Uterus (tissue), 4 donors: ENCODE data around the gene TMEM59L. TPM values are rescaled to one million over a fixed set of nuclear protein-coding genes. Genes with fewer than 3 reads are reported as not detected.

Experiments used
- DNase-seq, 2 donors: peaks; one replicate each; pipeline ENCODE4 v3.0.0-alpha.2; 2019 to 2020
- H3K27ac ChIP-seq, 2 donors: fragments of 200-600 bp; sonication (generic); 1 replicate in 1 of 2; 2 replicates in 1 of 2; pipeline ENCODE4 v1.5.1; 2016 to 2018
- H3K27me3 ChIP-seq, 2 donors: fragments of 200-600 bp; sonication (generic); one replicate each; pipeline ENCODE4 v1.5.1; 2018 to 2019; ENCODE audit warnings: control low read depth in 1 of 2
- H3K36me3 ChIP-seq, 2 donors: fragments of 200-600 bp; sonication (generic); one replicate each; pipeline ENCODE4 v1.5.1; 2019; ENCODE audit warnings: control low read depth in 1 of 2
- H3K4me1 ChIP-seq, 2 donors: fragments of 200-600 bp; sonication (generic); one replicate each; pipeline ENCODE4 v1.5.1; 2018 to 2019; ENCODE audit warnings: control low read depth in 1 of 2
- H3K4me3 ChIP-seq, 2 donors: fragments of 200-600 bp; sonication (generic); 1 replicate in 1 of 2; 2 replicates in 1 of 2; pipeline ENCODE4 v1.5.1; 2018 to 2019; ENCODE audit warnings: mild to moderate bottlenecking in 1 of 2
- H3K9me3 ChIP-seq, 2 donors: fragments of 200-600 bp; sonication (generic); one replicate each; pipeline ENCODE4 v1.5.1; 2019; ENCODE audit warnings: control low read depth in 1 of 2
- CTCF ChIP-seq, 4 experiments: fragments of 200-600 bp in 2 of 4; fragments of 450-650 bp in 2 of 4; sonication (generic) in 2 of 4; IDR thresholded peaks; one replicate each; pipeline ENCODE4 v1.5.1; 2016 to 2019; ENCODE audit warnings: antibody characterized with exemption in 4 of 4, mild to moderate bottlenecking in 2 of 4, moderate library complexity in 1 of 4
- POLR2A ChIP-seq, 2 donors: fragments of 450-650 bp; IDR thresholded peaks; one replicate each; pipeline ENCODE4 v1.6.1; 2016; ENCODE audit warnings: antibody characterized with exemption in 2 of 2, mild to moderate bottlenecking in 1 of 2, moderate library complexity in 1 of 2
- intact Hi-C: fragments of 100-400 bp; cut with DNase I; formaldehyde crosslinking; loops from one replicate; pipeline ENCODE4 v1.15.1; 2023; ENCODE audit warnings: low total_unique reads
- total RNA-seq, 4 donors: library from RNA; depleted of rRNA in 3 of 4; stranded (reverse); fragments of >200 nt in 3 of 4; gene quantifications; one replicate each; pipeline versions ENCODE4 v1.1.0 to v1.2.4, GENCODE V29; 2014 to 2023
- donor health status: DM: yes; HTN: yes; CAD: no.

Gene TMEM59L
- total RNA-seq, 4 donors from 2014 or later = 0.26 to 7.5 TPM; not detected in 2

- DNase-seq = no peak
- Histone ChIP-seq H3K4me3 (no peak overlapping the region), H3K4me1 (peaks cover 0 to 27% of the 10 kb centered on the region in 2 donors), H3K27me3 (no peaks in the 10 kb centered on the region), H3K27ac (peak overlapping the region; percentile 77 to 79), H3K36me3 (no peaks in the 10 kb centered on the region), H3K9me3 (no peaks in the 10 kb centered on the region)
- intact Hi-C loops = no loop called here
- no peak for TF ChIP-seq CTCF (IDR thresholded peaks at IDR 0.05)
- TF ChIP-seq POLR2A (IDR thresholded peaks at IDR 0.05) = no peak
Measured at GRCh38 chr19:18658366-18658855, 45.7 kb downstream of the TMEM59L start.

GRCh38 chr19:18659281-18660050, 46.8 kb downstream of the TMEM59L start:
- peak; percentile 53 to 77 for DNase-seq
- intact Hi-C loops = no loop called here
- Histone ChIP-seq H3K27me3 (no peaks in the 10 kb centered on the region), H3K27ac (peak overlapping the region; percentile 77 to 79), H3K9me3 (no peaks in the 10 kb centered on the region), H3K36me3 (no peaks in the 10 kb centered on the region), H3K4me3 (no peak overlapping the region), H3K4me1 (peaks cover 0 to 27% of the 10 kb centered on the region in 2 donors)
- no peak for TF ChIP-seq POLR2A (IDR thresholded peaks at IDR 0.05)
- TF ChIP-seq CTCF (IDR thresholded peaks at IDR 0.05) = peak in 1 of 4 experiments; percentile 6

GRCh38 chr19:18660051-18660910, 47.6 kb downstream of the TMEM59L start:
- Histone ChIP-seq H3K4me1 (peaks cover 0 to 27% of the 10 kb centered on the region in 2 donors), H3K27ac (peak overlapping the region; percentile 77 to 79), H3K4me3 (no peak overlapping the region), H3K36me3 (no peaks in the 10 kb centered on the region), H3K9me3 (no peaks in the 10 kb centered on the region), H3K27me3 (no peaks in the 10 kb centered on the region)
- DNase-seq = peak; percentile 56 to 74
- intact Hi-C loops = no loop called here
- no peak for TF ChIP-seq CTCF (IDR thresholded peaks at IDR 0.05)
- TF ChIP-seq POLR2A (IDR thresholded peaks at IDR 0.05) = no peak

GRCh38 chr19:18660939-18661670, 48.4 kb downstream of the TMEM59L start:
- Histone ChIP-seq H3K9me3 (no peaks in the 10 kb centered on the region), H3K4me1 (peaks cover 0 to 27% of the 10 kb centered on the region in 2 donors), H3K36me3 (no peaks in the 10 kb centered on the region), H3K27me3 (no peaks in the 10 kb centered on the region), H3K4me3 (no peak overlapping the region), H3K27ac (peak overlapping the region; percentile 77 to 79)
- no peak for TF ChIP-seq POLR2A (IDR thresholded peaks at IDR 0.05)
- TF ChIP-seq CTCF (IDR thresholded peaks at IDR 0.05) = no peak
- no peak for DNase-seq
- intact Hi-C loops = no loop called here
